ENCODE results near the gene ZYX.

ZYX gene

GRCh38 chr7:143363016-143363937, 17.9 kb upstream of the ZYX start:
- DNase-seq: no peak

- DNase-seq: no peak
Observed at GRCh38 chr7:143367972-143368371, 13.2 kb upstream of the ZYX start.

GRCh38 chr7:143368387-143368786, 12.8 kb upstream of the ZYX start:
- no peak for DNase-seq

DNA sequence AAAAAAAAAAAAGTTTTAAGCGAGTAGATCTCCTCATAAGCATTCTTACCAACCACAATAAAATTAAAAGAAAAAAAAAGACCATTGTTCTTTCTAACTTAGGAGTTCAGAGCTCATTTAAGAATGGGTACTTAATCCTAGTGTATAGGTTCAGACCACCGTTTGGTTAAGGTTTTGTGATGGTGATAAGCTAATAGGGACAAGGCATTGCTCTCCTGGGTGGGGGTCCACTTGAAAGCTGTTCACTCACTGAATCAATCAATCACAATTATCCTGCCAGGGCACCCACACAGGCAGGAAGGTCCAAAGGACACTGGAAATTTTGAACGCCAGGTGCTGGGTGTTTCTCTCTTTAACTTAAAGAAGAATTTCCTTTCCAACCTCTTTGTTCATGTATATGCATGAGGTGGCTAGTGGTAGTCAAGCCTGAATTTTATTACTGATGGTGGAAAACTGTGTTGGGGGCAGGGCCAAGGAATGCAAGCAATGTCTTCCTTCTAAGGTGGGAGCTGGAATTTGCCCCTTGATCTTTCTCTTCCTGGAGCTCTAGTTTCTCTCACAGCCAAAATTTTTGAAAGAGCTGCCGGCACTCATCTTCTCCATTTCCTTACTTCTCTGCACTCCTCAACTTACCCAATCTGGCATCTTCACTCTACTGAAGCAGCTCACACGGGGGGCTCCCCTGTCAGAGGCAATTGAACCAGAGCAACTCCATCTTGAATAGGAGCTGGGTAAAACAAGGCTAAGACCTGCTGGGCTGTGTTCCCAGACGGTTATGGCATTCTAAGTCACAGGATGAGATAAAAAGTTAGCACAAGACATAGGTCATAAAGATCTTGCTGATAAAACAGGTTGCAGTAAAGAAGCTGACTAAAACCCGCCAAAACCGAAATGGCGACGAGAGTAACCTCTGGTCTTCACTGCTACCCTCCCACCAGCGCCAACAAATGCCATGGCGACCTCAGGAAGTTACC, 11.2 kb upstream of the ZYX start:
- no peak for DNase-seq

- DNase-seq: peak; percentile 83
Observed at GRCh38 chr7:143372070-143372469, 9.1 kb upstream of the ZYX start.

GRCh38 chr7:143373255-143373794, 7.8 kb upstream of the ZYX start:
- no peak for DNase-seq

GRCh38 chr7:143374561-143374960, 6.6 kb upstream of the ZYX start:
- DNase-seq: peak; percentile 56

GRCh38 chr7:143375298-143376034, 5.7 kb upstream of the ZYX start:
- DNase-seq: peak; percentile 92

GRCh38 chr7:143376396-143376795, 4.7 kb upstream of the ZYX start:
- peak; percentile 41 for DNase-seq

GRCh38 chr7:143379611-143380259, 1.4 kb upstream of the ZYX start:
- DNase-seq: no peak

DNA sequence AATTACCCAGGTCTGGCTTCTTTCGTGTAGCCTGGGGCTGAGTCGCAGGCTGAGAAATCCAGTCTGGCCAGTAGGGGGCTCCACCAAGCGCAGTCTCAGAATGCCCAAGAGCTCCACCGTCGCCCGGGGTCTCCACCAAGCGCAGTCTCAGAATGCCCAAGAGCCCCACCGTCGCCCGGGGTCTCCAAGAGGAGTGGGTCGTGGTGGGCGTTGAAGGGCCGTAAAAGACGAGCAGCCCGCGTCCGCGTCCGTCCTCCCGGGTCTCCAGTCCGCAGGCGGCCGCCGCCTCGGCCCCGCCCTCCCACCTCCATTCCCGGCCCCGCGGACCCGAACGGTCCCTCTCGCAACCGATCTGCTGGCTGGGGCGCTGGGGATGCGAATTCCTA, 892 bp upstream of the ZYX start:
- peak; percentile 90 for DNase-seq

DNA sequence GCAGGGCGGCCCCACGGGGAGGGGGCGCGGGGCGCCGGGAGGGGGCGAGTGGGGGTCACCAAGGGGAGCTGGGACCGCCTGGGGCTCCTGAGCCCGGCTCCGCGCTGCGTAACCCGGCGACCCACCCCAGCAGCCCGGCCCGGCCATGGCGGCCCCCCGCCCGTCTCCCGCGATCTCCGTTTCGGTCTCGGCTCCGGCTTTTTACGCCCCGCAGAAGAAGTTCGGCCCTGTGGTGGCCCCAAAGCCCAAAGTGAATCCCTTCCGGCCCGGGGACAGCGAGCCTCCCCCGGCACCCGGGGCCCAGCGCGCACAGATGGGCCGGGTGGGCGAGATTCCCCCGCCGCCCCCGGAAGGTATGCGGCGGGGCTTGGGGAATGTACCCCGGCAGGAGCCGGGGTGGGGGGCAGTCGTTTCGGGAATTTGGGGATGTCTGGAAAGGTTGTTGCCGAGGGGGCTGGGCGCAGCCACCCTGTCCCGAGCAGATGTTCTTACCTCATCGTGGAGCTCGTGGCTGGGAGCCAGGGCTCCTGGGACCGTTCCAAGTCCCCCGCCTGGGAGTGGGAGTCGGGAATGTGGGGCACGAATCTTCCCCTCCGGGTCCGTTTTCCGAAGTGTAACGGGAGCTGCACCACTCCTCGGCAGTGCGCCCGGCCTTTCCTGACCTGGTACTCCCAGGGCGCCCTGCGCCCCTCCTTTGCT, 431 bp downstream of the ZYX start:
- DNase-seq: no peak

DNA sequence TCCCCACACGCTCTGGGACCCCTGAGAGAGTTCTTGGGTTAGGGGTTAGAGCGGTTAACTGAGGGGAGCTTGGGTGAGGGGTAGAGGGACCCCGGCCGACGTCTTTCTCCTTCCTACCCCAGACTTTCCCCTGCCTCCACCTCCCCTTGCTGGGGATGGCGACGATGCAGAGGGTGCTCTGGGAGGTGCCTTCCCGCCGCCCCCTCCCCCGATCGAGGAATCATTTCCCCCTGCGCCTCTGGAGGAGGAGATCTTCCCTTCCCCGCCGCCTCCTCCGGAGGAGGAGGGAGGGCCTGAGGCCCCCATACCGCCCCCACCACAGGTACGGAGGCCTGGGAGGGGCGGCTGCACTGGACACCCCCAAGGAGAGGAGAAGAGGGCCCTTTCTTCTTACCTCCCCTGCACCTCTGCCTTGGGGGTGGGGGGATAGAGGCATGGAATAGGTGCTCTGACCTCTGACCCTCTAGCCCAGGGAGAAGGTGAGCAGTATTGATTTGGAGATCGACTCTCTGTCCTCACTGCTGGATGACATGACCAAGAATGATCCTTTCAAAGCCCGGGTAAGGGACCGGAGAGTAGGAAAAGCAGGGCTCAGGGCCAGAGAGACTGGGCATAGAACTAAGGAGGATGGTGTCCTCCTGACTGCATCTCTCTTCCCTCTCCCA, 1.1 kb downstream of the ZYX start:
- DNase-seq: no peak

DNA sequence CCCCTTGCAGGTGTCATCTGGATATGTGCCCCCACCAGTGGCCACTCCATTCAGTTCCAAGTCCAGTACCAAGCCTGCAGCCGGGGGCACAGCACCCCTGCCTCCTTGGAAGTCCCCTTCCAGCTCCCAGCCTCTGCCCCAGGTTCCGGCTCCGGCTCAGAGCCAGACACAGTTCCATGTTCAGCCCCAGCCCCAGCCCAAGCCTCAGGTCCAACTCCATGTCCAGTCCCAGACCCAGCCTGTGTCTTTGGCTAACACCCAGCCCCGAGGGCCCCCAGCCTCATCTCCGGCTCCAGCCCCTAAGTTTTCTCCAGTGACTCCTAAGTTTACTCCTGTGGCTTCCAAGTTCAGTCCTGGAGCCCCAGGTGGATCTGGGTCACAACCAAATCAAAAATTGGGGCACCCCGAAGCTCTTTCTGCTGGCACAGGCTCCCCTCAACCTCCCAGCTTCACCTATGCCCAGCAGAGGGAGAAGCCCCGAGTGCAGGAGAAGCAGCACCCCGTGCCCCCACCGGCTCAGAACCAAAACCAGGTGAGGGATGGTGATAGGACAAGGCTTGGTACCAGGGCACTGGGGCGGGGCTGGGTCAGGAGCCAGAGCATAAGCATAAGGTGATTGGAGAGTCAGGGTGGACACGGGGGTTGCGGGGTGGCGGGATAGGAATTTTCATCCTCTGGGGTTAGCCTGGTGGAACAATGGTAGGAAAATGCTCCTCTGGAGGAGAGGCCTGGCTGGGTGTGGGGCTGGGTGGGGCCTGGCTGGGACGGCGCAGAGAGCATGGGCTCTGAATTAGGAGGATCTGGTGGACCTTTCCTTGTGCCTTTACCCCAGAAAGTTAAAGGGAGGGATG, 1.9 kb downstream of the ZYX start:
- no peak for DNase-seq

DNA sequence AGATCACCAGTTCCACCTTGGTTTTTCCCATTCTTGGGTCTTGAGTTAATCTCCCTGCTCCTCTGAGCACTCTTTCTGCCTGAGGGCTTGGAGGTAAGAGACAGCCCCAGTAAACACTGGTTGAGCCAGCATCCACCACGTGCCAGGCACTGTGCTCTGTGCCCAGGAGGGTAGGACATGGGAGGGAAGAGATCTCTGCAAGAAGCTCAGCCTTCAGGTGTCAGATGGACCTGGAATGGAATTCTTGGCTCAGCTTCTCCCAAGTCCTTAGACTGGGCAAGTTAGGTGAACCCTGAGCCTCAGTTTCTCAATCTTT, 2.5 kb downstream of the ZYX start:
- DNase-seq: no peak

DNA sequence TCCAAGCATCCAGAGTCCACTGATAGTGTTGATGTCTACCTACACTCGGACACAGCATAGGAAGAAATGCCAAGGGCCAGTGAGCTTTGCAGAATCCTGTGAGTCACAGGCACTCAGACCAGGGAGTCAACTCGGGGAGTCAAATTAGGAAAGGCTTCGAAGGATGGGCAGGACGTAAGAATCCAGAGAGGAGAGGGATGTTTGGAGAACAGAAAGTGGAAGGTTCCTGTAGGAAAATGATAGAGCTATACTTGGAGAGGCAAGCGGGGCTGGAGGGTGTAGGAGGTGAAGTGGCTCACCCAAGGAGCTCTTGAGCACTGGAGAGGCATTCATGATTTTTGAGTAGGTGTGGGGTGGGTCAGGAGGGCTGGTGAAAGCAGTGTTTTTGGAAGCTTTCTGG, 3.0 kb downstream of the ZYX start:
- peak; percentile 21 for DNase-seq

GRCh38 chr7:143384661-143385631, 3.8 kb downstream of the ZYX start:
- DNase-seq: peak; percentile 74

- peak; percentile 81 for DNase-seq
Observed at GRCh38 chr7:143385891-143386781, 5.0 kb downstream of the ZYX start.
